Erythroblast (primary cell): Measurements from ENCODE around the gene HIPK2.

ENCODE experiments used
- GATA1 ChIP-seq: IDR thresholded peaks from 2 replicates; pipeline ENCODE4 v1.6.1; 2011; ENCODE audit warnings: low read depth, mild to moderate bottlenecking, control low read depth, low read length, moderate library complexity
- POLR2A ChIP-seq: IDR thresholded peaks from 2 replicates; pipeline ENCODE4 v1.6.1; 2011; ENCODE audit warnings: mild to moderate bottlenecking, low read length

DNA sequence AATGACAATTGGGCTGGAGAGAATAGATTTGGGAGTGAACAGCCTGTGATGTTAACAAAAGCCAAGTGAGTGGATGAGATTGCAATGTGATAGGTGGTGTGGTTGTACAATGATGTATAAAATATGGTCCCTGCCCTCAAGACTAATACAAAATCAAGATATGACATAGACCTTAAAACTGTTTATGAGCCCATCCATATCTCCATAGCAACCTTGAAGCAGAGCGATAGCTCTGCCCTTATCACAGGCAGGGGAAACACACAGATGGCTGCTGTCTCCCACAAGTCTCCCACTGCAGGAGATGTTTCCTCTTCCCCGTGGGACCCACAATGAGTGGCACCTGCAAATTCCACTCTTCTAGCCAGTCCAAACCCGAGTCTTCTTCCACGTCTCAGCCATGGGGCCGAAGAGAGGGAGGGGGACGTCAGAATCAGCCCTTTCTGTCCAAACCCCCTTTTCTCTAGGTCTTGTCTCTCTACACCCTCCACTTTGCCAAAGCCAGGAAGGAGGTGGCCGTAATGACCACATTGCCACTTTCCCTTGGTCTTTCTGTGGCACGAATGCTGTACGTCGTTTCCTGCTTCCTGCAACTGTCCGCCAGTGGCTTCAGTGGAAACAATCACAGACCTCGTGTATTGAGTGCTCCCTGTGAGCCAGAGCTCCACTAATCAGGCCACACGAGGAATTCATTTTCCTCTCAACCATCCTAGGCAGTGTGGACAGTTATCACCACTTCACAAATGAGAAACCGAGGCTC is 43.7 kb upstream of the HIPK2 start:
- no peak for TF ChIP-seq POLR2A
- TF ChIP-seq GATA1, result no peak
